ENCODE measurements around the gene NADK. TPM values are rescaled to one million over a fixed set of nuclear protein-coding genes. Genes with fewer than 3 reads are reported as not detected.
A peak's percentile ranks its signal among the peaks of the same experiment; 100 is the strongest.

NADK gene
- total RNA-seq, 2 donors from 2014 or later: 51.7 to 56.3 TPM

- no peak overlapping the region for H3K27ac ChIP-seq
- H3K9me3 ChIP-seq: no peaks in the 10 kb centered on the region
- no peak for TF ChIP-seq POLR2A (IDR thresholded peaks at IDR 0.05)
- TF ChIP-seq, protein P1, sequence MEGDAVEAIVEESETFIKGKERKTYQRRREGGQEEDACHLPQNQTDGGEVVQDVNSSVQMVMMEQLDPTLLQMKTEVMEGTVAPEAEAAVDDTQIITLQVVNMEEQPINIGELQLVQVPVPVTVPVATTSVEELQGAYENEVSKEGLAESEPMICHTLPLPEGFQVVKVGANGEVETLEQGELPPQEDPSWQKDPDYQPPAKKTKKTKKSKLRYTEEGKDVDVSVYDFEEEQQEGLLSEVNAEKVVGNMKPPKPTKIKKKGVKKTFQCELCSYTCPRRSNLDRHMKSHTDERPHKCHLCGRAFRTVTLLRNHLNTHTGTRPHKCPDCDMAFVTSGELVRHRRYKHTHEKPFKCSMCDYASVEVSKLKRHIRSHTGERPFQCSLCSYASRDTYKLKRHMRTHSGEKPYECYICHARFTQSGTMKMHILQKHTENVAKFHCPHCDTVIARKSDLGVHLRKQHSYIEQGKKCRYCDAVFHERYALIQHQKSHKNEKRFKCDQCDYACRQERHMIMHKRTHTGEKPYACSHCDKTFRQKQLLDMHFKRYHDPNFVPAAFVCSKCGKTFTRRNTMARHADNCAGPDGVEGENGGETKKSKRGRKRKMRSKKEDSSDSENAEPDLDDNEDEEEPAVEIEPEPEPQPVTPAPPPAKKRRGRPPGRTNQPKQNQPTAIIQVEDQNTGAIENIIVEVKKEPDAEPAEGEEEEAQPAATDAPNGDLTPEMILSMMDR (IDR thresholded peaks at IDR 0.05): no peak
- DNase-seq (no peak), ATAC-seq (no peak)
- H3K4me1 ChIP-seq: peaks cover 15% of the 10 kb centered on the region
- no peak overlapping the region for H3K4me3 ChIP-seq
- intact Hi-C loops (cut with DNase I): no loop called here
- WGBS, 2 donors: 96 to 98% methylated on average over 3 of the region's 3 CpGs
- H3K36me3 ChIP-seq (replicated peaks in 1 of 2; ENCODE audit: insufficient read depth in 1 of 2, low read depth in 2 of 2): peaks cover 0 to 2% of the 10 kb centered on the region in 2 donors
- H3K27me3 ChIP-seq: no peaks in the 10 kb centered on the region
Observed at GRCh38 chr1:1770102-1770501, 8.2 kb downstream of the NADK start.

- H3K4me1 ChIP-seq: peaks cover 6% of the 10 kb centered on the region
- no peaks in the 10 kb centered on the region for H3K27me3 ChIP-seq
- peaks cover 0 to 2% of the 10 kb centered on the region in 2 donors for H3K36me3 ChIP-seq (replicated peaks in 1 of 2; ENCODE audit: insufficient read depth in 1 of 2, low read depth in 2 of 2)
- DNase-seq (no peak), ATAC-seq (no peak)
- 80 to 88% methylated on average over 7 of the region's 7 CpGs for WGBS, 2 donors
- TF ChIP-seq, protein P1 (IDR thresholded peaks at IDR 0.05): no peak
- TF ChIP-seq POLR2A (IDR thresholded peaks at IDR 0.05): no peak
- no peak overlapping the region for H3K4me3 ChIP-seq
- intact Hi-C loops (cut with DNase I): no loop called here
- H3K27ac ChIP-seq: no peak overlapping the region
- H3K9me3 ChIP-seq: no peaks in the 10 kb centered on the region
Observed at GRCh38 chr1:1768249-1768992, 9.8 kb downstream of the NADK start.

- no peak overlapping the region for H3K27ac ChIP-seq
- TF ChIP-seq, protein P1 (IDR thresholded peaks at IDR 0.05): no peak
- no peak for TF ChIP-seq POLR2A (IDR thresholded peaks at IDR 0.05)
- peaks cover 6% of the 10 kb centered on the region for H3K4me1 ChIP-seq
- H3K4me3 ChIP-seq: no peak overlapping the region
- peaks cover 2 to 7% of the 10 kb centered on the region in 2 donors for H3K36me3 ChIP-seq (replicated peaks in 1 of 2; ENCODE audit: insufficient read depth in 1 of 2, low read depth in 2 of 2)
- no peak for ATAC-seq
- H3K27me3 ChIP-seq: no peaks in the 10 kb centered on the region
- WGBS, 2 donors: 75 to 86% methylated on average over 23 of the region's 23 CpGs
- no peaks in the 10 kb centered on the region for H3K9me3 ChIP-seq
- DNase-seq: no peak
- intact Hi-C loops (cut with DNase I): no loop called here
Observed at GRCh38 chr1:1764876-1765470, 13.3 kb downstream of the NADK start.

DNA sequence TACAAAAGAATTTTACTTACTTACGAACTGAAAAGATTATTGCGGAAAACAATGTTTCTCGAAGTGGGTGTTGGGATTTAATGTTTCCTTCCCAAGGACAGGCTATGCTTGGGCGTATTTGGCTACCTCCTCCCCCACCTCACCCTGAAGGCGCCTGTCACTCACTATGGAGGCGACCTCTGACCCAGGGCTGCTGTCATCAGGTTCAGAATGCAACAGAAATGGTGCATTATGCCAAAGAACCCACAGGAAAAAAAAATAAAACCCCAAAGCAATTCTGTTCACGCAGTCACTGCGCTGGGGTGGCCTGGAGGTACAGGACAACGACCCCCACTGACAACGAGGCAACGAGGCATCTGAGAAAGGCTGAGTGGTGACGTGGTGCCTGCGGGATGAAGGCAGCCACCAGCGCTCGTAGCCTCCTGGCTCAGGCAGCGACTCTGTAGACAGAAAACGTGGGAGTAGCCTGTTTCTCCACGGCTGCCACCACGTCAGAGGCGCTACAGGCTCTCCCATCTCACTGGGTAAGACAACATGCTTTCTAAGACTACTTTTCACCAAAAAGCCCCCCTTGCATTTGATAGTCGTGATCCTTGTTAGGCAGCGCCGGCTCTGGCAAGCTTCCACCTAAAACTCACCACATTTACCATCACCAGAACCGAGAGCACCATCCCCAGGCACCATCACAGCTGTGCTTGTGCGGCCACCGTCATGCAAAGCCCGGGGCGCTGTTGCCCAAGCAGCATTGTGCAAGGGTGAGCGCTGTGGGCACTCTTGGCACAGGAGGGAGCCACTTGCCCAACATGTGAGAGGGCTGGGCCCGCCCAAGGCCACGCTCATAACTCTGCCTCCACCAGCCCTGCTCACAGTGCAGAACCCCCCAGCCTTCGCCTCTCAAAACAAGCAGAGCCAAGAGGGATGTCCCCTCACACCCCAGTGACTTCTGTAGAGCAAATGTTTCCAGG lies 14.3 kb downstream of the NADK start:
- H3K27ac ChIP-seq: no peak overlapping the region
- peaks cover 14% of the 10 kb centered on the region for H3K4me1 ChIP-seq
- no peaks in the 10 kb centered on the region for H3K27me3 ChIP-seq
- no peak overlapping the region for H3K4me3 ChIP-seq
- intact Hi-C loops (cut with DNase I): no loop called here
- DNase-seq (peak; percentile 47 to 83 (median 78)), ATAC-seq (peak; percentile 51)
- 75 to 84% methylated on average over 18 to 32 of the region's 32 CpGs for WGBS, 2 donors
- H3K36me3 ChIP-seq (replicated peaks in 1 of 2; ENCODE audit: insufficient read depth in 1 of 2, low read depth in 2 of 2): peaks cover 2 to 7% of the 10 kb centered on the region in 2 donors
- TF ChIP-seq POLR2A (IDR thresholded peaks at IDR 0.05): no peak
- TF ChIP-seq, protein P1 (IDR thresholded peaks at IDR 0.05): peak in 4 of 7 experiments; percentile 7 to 42 (median 38)
- H3K9me3 ChIP-seq: no peaks in the 10 kb centered on the region
